HL-60 (cell line): ENCODE measurements around the gene MYO1D.

Experiments used
- CTCF ChIP-seq: IDR thresholded peaks from one replicate; pipeline ENCODE4 v1.5.1; 2011; ENCODE audit warnings: low read length, control low read depth, inconsistent platforms; ENCODE audit not compliant: insufficient read depth
- POLR2AphosphoS5 ChIP-seq: IDR thresholded peaks from 2 replicates; pipeline ENCODE4 v1.6.1; 2012; ENCODE audit warnings: low read depth
- REST ChIP-seq: IDR thresholded peaks from 2 replicates; pipeline ENCODE4 v1.6.1; 2012; ENCODE audit warnings: low read depth; ENCODE audit not compliant: insufficient replicate concordance

- TF ChIP-seq POLR2AphosphoS5: no peak
- no peak for TF ChIP-seq CTCF
- no peak for TF ChIP-seq REST
These were observed 192.6 kb downstream of the MYO1D start for GRCh38 chr17:32684087-32684958.
